Activated CD4-positive, alpha-beta T cell treated with anti-CD3 and anti-CD28 coated beads, Interleukin-2, amount 50 U/mL, for 16 hours (primary cell): ENCODE results near the gene HHIP.

Source experiments
- DNase-seq: peaks from one replicate; pipeline ENCODE4 v3.0.0-alpha.2; 2020

The HHIP gene

GRCh38 chr4:144645631-144646522, at the start of gene HHIP:
HHIP (plus strand) TSS chr4:144646156; CDS start chr4:144646676, 520 bp downstream.
- no peak for DNase-seq

GRCh38 chr4:144597171-144597570, 48.8 kb upstream of the HHIP start:
- DNase-seq = no peak

- no peak for DNase-seq
These were observed 46.3 kb upstream of the HHIP start for GRCh38 chr4:144599621-144600020.

DNA sequence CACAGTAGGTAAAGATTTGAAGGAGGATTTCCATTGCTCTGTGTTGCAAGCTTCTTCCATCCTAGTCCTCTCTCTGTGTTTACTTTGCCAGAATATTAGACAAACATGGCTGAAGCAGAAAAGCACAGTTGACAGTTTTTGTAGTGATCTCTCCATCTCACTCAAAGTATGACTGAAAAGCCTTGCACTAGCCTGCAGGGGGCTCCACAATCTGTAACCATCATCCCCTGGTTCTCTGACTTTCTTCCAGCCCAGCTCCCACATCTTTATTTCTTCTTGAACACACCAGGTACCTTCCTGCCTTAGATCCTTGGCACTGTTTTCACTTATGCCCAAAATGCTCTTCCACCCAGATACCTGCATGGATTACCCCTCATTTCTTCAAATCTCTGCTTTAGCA, 34.1 kb upstream of the HHIP start:
- no peak for DNase-seq

DNA sequence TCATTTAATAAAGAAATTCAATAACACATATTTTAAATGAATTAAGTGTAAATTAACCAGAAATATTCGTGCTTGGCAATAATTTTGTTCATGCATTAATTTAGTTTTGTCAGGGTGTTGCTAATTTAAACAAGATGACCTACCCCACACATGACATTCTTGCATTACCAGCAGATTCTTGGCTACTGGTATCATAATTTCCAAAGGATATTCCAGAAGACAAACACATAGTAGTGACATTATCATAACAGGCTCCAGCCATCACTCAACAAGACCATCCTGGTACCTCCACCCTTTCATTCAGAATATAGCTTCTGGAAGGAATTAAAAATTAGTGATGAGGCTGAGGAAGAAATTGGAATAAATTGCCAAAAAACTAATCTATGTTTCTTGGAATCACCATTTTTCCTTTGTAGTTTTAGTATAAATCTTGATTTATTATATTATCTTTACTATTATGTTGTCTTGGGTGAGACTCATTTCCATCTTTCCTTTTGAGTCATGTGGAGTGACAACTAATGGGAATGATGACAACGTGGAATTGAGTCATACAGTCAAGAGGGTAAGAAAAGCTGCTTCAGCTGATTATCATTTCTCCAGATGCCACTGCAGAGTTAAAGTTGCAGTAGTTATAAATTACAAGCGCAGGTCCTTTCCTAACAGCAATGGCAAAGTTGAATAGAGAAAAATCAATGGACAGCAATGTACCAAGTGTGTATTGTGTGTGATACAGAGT, 30.9 kb upstream of the HHIP start:
- no peak for DNase-seq

DNA sequence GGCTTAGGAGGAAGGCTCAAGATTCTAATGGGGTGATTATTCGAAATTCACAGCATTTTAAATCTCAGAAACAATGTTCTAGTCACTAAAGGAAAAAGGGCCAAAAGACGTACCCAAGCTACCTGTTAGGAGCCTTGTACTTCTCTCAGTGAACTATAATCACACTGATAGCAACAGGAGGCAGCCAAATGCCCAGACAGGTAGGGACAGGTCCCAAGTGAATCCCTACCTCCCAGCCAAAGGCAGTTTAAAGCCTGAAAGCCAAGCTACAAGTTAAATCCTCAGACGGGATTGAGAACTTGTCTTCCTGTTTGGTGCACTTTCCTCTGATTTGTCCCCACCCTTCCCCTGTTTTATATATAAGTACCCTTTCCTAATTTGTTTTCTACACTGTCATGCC, 24.3 kb upstream of the HHIP start:
- DNase-seq = no peak

GRCh38 chr4:144627663-144628076, 18.3 kb upstream of the HHIP start:
- no peak for DNase-seq

DNA sequence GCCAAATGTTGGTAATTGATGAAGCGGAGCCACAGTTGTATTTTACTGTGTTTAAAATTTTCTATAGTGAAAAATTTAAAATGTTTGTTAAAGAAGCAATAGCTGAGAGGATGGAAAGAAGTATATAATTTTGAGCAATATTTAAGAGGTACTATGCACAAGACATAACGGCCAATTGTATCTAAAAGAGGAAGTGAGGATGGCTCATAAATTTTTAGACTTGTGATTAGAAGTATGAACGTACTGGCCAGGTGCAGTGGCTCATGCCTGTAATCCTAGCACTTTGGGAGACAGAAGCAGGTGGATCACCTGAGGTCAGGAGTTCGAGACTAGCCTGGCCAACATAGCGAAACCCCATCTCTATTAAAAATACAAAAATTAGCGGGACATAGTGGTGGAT, 12.7 kb upstream of the HHIP start:
- DNase-seq = no peak

DNA sequence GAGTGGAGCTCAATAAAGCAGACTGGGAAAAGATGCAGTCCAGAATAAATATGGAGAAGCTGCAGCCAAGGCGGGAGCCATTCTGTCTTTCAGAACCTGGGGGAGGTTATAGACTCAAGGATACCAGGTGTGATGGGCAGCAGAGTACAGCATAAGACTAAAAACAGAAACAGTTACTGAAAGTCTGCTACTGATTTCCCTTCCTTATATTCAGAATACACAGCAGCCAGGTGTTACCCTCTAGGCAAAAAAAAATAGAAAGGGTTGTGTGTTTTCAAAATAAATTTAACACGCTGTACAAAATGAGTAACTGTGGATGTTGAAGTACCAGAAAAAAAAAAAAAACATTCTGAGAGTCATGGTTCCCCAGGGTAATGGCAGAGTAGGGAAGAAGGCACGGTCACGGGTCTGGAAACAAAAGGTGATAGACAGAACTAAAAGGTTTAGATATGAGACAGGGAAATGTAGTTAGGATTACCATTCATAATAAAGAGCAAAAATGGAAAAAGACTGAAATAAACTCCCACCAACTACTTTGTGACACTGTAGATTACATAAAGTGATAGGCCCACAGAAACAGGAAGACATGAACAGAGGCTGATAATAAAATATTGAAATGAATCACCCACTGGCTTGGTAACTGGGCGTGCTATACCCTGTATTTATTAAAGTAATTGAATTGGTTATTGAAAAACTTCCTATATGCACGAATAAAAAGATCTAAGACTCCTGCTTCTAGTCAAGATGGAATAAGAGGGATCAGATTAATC, 10.8 kb upstream of the HHIP start:
- DNase-seq = no peak

DNA sequence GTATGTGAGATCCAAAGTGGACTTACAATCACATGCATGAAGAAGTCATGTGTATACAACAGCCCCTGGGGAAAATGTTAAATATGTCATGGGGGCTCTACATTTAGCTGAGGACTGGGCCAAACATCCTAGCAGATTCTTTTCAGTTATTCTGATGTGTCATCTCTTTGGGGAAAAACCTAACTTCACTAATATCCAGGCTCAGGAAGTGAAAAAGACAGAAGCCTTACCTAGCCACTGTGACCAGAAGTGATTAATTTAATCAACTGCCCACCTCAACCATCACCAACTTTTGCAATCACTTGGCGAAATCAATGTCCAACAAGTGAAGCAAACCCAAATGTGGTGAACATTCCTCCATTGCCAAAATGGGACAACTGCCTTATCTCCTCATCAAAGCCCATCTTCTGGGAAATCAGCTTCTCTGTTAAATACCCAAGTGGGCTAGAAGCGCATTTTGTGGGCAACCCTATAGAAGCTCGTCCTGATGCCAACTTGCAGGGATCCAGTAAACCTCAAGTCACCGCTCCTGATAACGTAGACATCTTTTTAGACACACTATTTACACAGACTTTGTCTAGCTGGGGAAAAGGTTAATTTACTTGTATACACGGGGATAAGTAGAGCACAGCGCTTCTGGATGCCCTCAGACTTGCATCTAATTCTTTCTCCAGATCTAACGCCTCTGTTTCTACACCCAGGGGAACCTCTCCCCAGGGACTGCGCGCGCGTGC, 1.4 kb upstream of the HHIP start:
- no peak for DNase-seq

DNA sequence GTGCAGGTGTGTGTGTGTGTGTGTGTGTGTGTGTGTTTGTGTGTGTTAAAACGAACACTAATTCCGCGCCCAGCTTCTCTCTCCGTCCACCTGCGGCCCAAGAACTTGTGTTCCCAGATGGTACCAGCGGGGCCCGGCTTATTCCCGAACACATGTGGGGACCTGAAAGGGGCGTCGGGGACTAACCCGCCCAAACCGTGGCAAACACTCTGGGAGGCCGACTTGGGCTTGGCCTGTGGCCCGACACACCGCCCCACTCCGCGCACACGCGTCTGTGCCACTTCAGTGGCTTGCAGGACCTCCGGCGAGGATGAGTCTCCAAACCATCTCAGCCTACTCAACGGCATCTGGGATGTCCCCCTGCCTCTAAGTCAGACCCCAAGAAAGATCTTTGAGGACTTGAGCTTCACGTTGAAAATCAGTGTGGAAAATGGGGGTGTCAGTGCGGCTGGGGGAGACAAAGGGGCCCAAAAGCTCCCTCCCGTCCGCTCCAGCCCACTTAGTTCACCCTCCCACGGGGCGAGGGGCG, 790 bp upstream of the HHIP start:
- DNase-seq = no peak

- DNase-seq = no peak
These were observed 653 bp downstream of the HHIP start for GRCh38 chr4:144646523-144647094.

- DNase-seq = peak; percentile 16
These were observed 1.2 kb downstream of the HHIP start for GRCh38 chr4:144647095-144647561.

- DNase-seq = no peak
These were observed 1.6 kb downstream of the HHIP start for GRCh38 chr4:144647590-144647989.

- DNase-seq = no peak
These were observed 2.1 kb downstream of the HHIP start for GRCh38 chr4:144648042-144648441.

- DNase-seq = no peak
These were observed 3.7 kb downstream of the HHIP start for GRCh38 chr4:144649646-144650045.

GRCh38 chr4:144650311-144651005, 4.5 kb downstream of the HHIP start:
- DNase-seq = no peak

DNA sequence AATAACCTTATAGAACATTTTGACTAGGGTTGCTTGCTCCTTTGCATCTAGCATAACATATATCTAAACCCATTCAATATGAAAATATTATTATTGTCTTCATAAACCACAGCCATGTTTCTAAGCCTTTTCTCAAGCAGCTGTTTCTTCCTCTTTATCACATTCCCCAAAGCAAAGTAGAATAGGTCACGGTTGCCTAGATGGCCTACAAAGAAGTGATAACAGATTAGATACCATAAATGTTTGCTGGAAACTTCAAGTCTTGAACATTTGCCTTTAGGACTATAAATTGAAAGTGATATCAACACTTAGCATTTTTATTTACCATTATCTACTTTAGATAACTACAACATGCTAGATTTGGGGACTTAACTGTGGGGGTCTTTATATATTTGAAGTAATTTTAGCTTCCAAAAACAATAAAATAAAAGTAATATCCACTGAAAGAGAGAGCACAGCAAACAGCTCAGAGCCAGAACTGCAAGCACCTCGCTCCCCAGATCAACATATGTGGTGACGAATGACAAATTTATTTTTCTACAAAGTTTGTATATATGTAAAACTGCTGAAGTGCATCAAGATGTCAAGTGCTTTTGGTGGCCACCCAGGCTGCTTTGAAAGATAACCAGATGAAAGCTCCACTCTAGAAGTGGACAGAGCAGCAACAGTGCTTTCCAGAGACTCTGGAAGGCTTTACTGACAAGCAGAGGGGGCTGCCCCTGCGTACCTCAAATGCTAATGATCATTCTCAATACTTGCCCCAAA, 8.0 kb downstream of the HHIP start:
- no peak for DNase-seq

DNA sequence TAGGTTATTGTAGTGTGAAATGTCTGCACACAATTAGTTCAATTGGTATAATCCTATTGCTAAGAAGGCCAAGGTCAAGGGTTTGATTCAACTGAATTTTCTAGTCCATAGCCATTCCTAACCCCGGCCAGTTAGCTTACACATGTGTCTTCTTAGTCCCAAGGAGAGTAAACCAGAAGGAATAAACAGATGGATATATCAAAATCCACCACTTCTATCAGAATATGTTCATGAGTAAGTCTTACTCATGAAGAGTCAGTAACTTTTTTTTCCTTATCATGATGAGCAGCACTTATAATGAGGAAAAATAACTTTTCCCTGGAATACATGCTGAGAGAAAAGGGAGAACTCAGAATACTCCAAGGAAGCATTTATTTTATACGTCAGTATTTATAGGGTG, 9.5 kb downstream of the HHIP start:
- no peak for DNase-seq

DNA sequence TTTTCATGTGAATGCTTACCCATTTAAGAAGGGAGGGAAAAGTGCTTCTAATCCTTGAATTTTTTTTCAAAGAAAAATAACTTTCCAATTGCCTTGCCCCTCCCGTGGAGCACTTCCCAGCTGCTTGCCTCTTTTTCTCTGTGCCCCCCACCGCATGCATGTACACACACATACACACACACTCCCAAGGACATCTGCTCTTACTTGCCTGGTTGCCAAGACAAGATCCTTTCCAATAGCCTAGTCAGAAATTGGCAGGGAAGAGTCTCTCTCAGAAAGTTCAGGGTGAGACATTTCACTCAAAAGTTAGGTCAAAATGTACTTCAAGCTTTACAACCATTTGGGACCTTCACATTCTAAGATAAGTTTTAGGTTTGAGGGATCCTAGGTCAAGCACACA, 10.9 kb downstream of the HHIP start:
- no peak for DNase-seq
